OCI-LY3 (cell line): ENCODE results near the gene ZNF346.
A peak's percentile ranks its signal among the peaks of the same experiment; 100 is the strongest.

Experiments used
- H2AFZ ChIP-seq: fragments of 200-600, 300-600 bp; shearing (Covaris generic); 2 replicates; pipeline ENCODE4 v1.6.0; 2014; ENCODE audit warnings: antibody characterized with exemption, low read depth, low read length
- H3K27ac ChIP-seq: fragments of 200-600, 300-600 bp; sonication (generic); 2 replicates; pipeline ENCODE4 v1.5.1; 2014; ENCODE audit warnings: mild to moderate bottlenecking, low read length, moderate library complexity, mixed read lengths
- H3K27me3 ChIP-seq: fragments of 200-600, 300-600 bp; sonication (generic); 2 replicates; pipeline ENCODE4 v1.6.1; 2014; ENCODE audit warnings: low read depth, low read length, mixed read lengths
- H3K36me3 ChIP-seq: fragments of 200-600, 300-600 bp; sonication (generic); replicated peaks from 2 replicates; pipeline ENCODE3; 2014; ENCODE audit warnings: low read depth, low read length, mixed read lengths
- H3K4me1 ChIP-seq: fragments of 300-600, 200-600 bp; sonication (generic); 2 replicates; pipeline ENCODE4 v1.6.1; 2014; ENCODE audit warnings: low read length, mixed read lengths
- H3K4me2 ChIP-seq: fragments of 200-600, 300-600 bp; sonication (generic); 2 replicates; pipeline ENCODE4 v1.6.1; 2014; ENCODE audit warnings: low read length, mixed read lengths
- H3K4me3 ChIP-seq: fragments of 300-600, 200-600 bp; sonication (generic); 2 replicates; pipeline ENCODE4 v1.5.1; 2014; ENCODE audit warnings: antibody characterized with exemption, mild to moderate bottlenecking, low read length, moderate library complexity
- H3K79me2 ChIP-seq: fragments of 300-600, 200-600 bp; shearing (Covaris generic); 2 replicates; pipeline ENCODE4 v1.6.1; 2014; ENCODE audit warnings: mild to moderate bottlenecking, low read length, mixed read lengths
- H3K9ac ChIP-seq: fragments of 300-600, 200-600 bp; shearing (Covaris generic); 2 replicates; pipeline ENCODE4 v1.6.0; 2014; ENCODE audit warnings: mild to moderate bottlenecking, low read length, moderate library complexity
- H3K9me3 ChIP-seq: fragments of 200-600, 300-600 bp; shearing (Covaris generic); 2 replicates; pipeline ENCODE4 v1.6.1; 2014; ENCODE audit warnings: low read length, mixed read lengths; ENCODE audit not compliant: insufficient read depth
- H4K20me1 ChIP-seq: fragments of 200-600, 300-600 bp; sonication (generic); 2 replicates; pipeline ENCODE4 v1.6.1; 2016; ENCODE audit warnings: low read length, mixed read lengths; ENCODE audit not compliant: insufficient read depth
- CTCF ChIP-seq: fragments of 200-600, 300-600 bp; sonication (generic); IDR thresholded peaks from 2 replicates; pipeline ENCODE4 v1.5.1; 2014; ENCODE audit warnings: antibody characterized with exemption, low read length, low read depth
- EZH2phosphoT487 ChIP-seq: fragments of 200-600 bp; shearing (Covaris generic); IDR thresholded peaks from 2 replicates; pipeline ENCODE4 v1.6.1; 2018; ENCODE audit warnings: antibody characterized with exemption, mixed run types, low read depth

Gene ZNF346

GRCh38 chr5:177081859-177082258 lies 59.4 kb downstream of the ZNF346 start:
- H3K27ac ChIP-seq, result no peak overlapping the region
- H3K4me3 ChIP-seq, result no peak overlapping the region
- no peak overlapping the region for H3K4me2 ChIP-seq
- H3K36me3 ChIP-seq, result no peaks in the 10 kb centered on the region
- no peaks in the 10 kb centered on the region for H3K79me2 ChIP-seq
- no peak overlapping the region for H3K9ac ChIP-seq
- TF ChIP-seq CTCF, result no peak
- no peak for TF ChIP-seq EZH2phosphoT487
- H3K4me1 ChIP-seq, result no peaks in the 10 kb centered on the region
- peaks cover 10% of the 10 kb centered on the region; the same call in 1 of the 2 replicates for H3K27me3 ChIP-seq
- no peaks in the 10 kb centered on the region for H4K20me1 ChIP-seq
- no peak overlapping the region for H2AFZ ChIP-seq
- H3K9me3 ChIP-seq, result no peaks in the 10 kb centered on the region

- Histone ChIP-seq H3K36me3 (no peaks in the 10 kb centered on the region), H3K4me1 (0 out of 2 replicates have a peak, but pooled peaks cover 5% of the 10 kb centered on the region), H3K9ac (no peak overlapping the region), H3K4me2 (no peak overlapping the region), H4K20me1 (no peaks in the 10 kb centered on the region), H2AFZ (no peak overlapping the region), H3K27me3 (peaks cover 16% of the 10 kb centered on the region), H3K4me3 (no peak overlapping the region), H3K9me3 (no peaks in the 10 kb centered on the region), H3K79me2 (no peaks in the 10 kb centered on the region), H3K27ac (no peak overlapping the region)
- TF ChIP-seq CTCF, result no peak
- TF ChIP-seq EZH2phosphoT487, result no peak
Measured at GRCh38 chr5:177083357-177083756, 60.9 kb downstream of the ZNF346 start.

- Histone ChIP-seq H3K79me2 (no peaks in the 10 kb centered on the region), H3K9ac (no peak overlapping the region), H3K36me3 (no peaks in the 10 kb centered on the region), H3K27me3 (peaks cover 22% of the 10 kb centered on the region), H4K20me1 (no peaks in the 10 kb centered on the region), H3K4me3 (no peak overlapping the region), H3K4me2 (no peak overlapping the region), H3K9me3 (no peaks in the 10 kb centered on the region), H3K27ac (no peak overlapping the region), H3K4me1 (0 out of 2 replicates have a peak, but pooled peaks cover 5% of the 10 kb centered on the region), H2AFZ (no peak overlapping the region)
- TF ChIP-seq CTCF (no peak), EZH2phosphoT487 (no peak)
Measured at GRCh38 chr5:177084175-177084574, 61.7 kb downstream of the ZNF346 start.

GRCh38 chr5:177085985-177086653 lies 63.6 kb downstream of the ZNF346 start:
- Histone ChIP-seq H3K4me3 (peak overlapping the region; percentile 39; the same call in 1 of the 2 replicates), H3K4me2 (peak overlapping the region; percentile 20), H3K27me3 (peaks cover 27% of the 10 kb centered on the region), H3K4me1 (0 out of 2 replicates have a peak, but pooled peaks cover 5% of the 10 kb centered on the region), H2AFZ (no peak overlapping the region), H3K9ac (no peak overlapping the region), H4K20me1 (no peaks in the 10 kb centered on the region), H3K36me3 (no peaks in the 10 kb centered on the region), H3K9me3 (no peaks in the 10 kb centered on the region), H3K27ac (no peak overlapping the region), H3K79me2 (no peaks in the 10 kb centered on the region)
- TF ChIP-seq EZH2phosphoT487 (no peak), CTCF (no peak)
